GM10266 (cell line): ENCODE measurements around the gene AP3S2.
"Not testable (repeated sequence)": the region's sequence is repeated elsewhere in the genome, so short reads cannot be mapped to it uniquely, and the experiment has no call there.

Source experiments
- DNase-seq: peaks from one replicate; pipeline ENCODE4 v3.0.0; 2012; ENCODE audit errors: extremely low spot score
- TF ChIP-seq, protein P1 (sequence below): IDR thresholded peaks from 2 replicates; pipeline ENCODE4 v1.5.1; 2012; ENCODE audit warnings: mild to moderate bottlenecking, low read depth; ENCODE audit not compliant: control insufficient read depth, insufficient read depth; ENCODE audit errors: missing control alignments

The AP3S2 gene

DNA sequence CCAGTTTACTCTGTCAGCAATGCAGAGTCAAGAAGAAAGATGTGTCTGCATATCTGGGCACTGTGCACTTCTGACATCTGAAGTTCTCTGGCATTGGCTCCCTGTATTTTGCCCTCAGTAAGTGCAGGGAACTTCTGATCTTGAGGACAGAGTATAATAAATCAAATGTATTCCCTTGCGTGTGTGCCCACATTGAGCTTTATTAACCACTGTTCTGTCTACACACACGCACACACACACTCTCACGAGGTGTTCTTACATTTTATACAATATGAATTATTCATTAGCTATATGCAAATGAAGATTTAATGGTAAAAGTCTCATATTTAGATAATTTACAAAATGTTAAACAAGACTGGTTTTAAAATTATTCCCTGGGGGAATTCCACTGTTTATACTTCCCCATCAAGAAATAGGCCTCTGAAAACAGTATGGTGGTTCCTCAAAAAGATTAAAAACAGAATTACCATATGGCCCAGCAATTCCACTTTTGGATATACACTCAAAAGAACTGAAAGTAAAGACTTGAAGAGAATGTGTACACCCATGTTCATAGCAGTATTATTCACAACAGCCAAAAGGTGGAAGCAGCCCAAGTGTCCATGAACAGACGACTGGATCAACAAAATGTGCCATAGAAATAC lies 54.5 kb downstream of the AP3S2 start:
- TF ChIP-seq, protein P1, sequence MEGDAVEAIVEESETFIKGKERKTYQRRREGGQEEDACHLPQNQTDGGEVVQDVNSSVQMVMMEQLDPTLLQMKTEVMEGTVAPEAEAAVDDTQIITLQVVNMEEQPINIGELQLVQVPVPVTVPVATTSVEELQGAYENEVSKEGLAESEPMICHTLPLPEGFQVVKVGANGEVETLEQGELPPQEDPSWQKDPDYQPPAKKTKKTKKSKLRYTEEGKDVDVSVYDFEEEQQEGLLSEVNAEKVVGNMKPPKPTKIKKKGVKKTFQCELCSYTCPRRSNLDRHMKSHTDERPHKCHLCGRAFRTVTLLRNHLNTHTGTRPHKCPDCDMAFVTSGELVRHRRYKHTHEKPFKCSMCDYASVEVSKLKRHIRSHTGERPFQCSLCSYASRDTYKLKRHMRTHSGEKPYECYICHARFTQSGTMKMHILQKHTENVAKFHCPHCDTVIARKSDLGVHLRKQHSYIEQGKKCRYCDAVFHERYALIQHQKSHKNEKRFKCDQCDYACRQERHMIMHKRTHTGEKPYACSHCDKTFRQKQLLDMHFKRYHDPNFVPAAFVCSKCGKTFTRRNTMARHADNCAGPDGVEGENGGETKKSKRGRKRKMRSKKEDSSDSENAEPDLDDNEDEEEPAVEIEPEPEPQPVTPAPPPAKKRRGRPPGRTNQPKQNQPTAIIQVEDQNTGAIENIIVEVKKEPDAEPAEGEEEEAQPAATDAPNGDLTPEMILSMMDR, result no peak
- DNase-seq, result no peak

DNA sequence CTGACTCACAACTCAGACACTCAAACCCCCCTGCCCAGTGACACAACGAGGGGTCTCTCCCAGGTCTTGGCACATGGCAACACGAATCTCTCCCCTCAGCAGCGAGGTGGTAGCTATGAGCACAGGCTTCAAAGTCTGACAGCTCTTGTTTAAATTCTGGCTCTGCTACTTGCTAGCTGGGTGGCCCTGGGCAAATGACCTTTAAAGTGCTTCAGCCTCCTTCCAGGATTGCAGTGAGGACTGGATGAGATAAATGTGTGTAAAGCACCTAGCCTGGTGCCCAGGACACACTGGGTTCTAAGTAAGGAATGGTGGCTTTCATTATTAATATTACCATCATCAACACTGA lies 56.0 kb downstream of the AP3S2 start:
- TF ChIP-seq, protein P1, result no peak
- DNase-seq, result no peak

DNA sequence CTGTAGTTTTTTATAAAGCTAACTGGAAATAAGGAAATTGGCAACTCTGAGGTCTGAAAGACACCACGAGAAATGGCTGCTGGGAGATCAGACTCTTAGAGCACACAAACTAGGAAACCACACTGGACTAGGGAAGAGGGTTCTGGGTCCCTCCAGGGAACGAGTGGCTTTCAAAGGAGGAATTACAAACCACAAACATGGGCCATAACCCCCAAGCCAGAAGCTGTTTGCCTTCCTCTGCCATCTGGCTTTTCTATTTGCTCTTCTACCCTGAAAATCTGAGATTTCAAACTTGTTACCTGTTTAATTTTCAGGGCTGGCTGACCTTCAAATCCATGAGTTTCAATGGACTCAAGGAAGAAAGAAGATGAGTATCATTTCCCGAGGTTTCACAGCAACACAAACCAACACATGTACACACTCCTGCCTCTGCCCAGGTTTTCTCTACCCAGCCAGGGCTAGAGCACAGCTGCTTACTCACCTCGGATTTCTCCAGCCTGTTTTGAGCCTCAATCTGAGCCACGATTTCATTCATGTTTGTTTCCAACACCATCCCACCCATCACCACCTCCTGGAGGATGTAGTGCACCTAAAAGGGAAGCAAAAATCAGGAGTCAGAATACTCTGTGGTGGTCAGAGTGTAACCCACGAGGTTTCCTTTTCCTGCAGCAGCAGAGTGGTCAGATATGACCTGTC lies 56.5 kb downstream of the AP3S2 start:
- DNase-seq, result no peak
- TF ChIP-seq, protein P1, result no peak

DNA sequence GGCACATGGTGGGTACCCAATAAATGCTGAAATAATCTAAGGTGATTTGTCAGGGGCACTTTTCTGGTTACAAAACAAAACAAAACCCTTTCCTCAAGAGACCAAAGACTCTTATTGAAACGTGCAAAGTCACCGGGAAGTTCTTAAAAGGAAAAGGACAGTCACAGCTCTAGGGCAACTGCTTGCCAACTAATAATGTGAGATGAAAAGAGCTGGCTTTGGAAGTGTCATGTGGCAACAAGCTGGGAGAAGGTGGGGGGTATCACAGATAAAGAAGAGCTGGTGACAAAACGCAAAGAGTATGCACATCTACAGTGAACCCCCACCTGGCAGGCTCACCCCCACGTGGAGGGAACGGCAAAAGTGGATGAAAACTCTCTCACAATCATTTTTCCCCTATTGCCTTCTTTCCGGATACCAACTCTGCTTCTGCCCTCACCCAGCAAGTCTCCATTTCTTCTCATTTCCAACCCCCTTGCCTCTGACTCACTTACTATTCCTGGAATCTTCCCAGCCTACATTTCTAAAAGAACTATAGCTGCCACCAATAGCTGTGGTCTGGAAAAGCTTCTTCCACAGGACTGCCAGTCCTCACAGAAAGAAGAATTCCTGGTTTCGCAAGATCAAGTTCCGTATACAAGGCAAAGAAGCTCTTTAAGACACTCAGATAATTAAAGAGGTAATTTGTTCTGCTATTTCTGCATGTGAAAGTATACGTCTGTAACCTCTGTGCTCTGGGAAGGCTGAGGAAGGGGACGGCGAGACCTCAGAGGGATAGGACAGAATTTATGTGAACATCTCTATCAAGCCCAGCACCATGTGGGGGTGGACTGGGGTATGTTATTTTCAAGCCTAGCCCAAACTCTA lies 57.3 kb downstream of the AP3S2 start:
- no peak for DNase-seq
- TF ChIP-seq, protein P1, result no peak

DNA sequence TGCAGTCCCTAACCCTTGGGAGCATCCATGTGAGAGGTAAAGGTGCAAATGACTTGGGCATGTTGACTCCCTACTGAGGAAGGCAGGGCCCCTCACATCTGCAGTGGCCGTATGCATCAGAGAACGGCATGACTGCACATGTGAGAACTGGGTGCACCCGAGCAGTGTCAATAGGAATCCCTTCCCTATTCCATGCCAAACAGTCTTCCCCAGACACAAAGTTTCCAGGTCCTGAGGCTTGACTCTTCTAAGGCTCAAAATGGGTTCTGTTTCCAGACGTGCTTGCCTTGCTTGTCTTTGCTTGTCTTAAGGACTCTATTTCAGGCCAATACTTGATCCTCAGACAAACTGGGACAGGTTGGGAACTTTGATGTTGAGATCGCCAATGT lies 58.6 kb downstream of the AP3S2 start:
- DNase-seq, result no peak
- TF ChIP-seq, protein P1, result no peak

DNA sequence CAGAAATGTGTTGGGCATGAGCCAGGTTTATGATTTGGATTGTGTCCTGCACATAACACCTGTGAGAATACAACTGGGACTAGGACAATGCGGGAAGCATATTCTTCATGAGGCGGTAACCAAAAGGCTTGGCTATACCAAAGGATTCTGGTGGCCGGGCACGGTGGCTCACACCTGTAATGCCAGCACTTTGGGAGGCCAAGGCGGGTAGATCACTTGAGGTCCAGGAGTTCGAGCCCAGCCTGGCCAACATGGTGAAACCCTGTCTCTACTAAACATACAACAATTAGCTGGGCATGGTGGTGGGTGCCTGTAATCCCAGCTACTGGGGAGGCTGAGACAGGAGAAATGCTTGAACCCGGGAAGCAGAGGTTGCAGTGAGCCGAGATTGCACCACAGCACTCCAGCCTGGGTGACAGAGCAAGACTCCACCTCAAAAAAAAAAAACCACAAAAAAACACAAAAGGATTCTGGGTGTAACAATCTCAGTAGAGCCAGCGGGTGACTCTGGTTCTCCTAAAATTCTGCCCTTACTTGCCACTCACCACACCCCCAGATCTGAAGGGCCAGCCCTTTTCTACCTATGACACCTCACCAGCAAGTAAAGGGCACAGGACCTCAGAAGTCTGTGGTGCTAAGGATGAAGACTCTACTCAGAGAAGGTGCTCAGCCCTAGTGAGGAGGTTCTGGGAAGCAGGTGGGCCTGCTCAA lies 59.2 kb downstream of the AP3S2 start:
- not testable (repeated sequence) for DNase-seq

DNA sequence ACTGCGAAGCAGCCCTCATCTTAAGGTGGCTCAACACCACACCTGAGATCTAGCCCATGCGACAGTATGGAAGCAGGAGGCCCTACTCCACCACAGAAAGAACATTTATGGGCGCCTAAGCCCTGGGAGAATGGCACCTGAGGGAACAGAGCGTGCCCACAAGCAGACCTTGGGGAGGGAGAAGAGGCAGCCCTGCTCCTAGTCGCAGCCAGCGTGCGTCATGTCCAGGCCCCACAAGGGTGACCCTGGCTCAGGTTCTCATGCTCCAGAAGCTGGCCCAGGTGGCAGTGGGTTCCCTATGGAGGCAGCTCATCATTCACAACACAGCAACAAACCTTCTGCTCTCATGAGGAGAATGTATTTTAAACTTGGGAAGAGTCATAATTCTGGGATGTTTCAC lies 59.8 kb downstream of the AP3S2 start:
- DNase-seq, result no peak

More for the DNA sequence above, 59.8 kb downstream of the AP3S2 start:
- TF ChIP-seq, protein P1, result no peak
